A673 (cell line): ENCODE results near the gene MITF.

ENCODE experiments used
- CTCF ChIP-seq: fragments of 300-800, 200-600 bp; sonication (generic); conservative IDR thresholded peaks from 2 replicates; pipeline ENCODE4 v1.5.1; 2017; ENCODE audit warnings: low read depth, mild to moderate bottlenecking, antibody characterized with exemption, low read length, moderate library complexity, mixed read lengths
- EZH2 ChIP-seq: fragments of 200-600 bp; sonication (generic); IDR thresholded peaks from 2 replicates; pipeline ENCODE4 v1.6.1; 2017; ENCODE audit warnings: borderline replicate concordance, low read depth, mild to moderate bottlenecking, mixed read lengths, antibody characterized with exemption, low read length; ENCODE audit not compliant: poor library complexity, severe bottlenecking

GRCh38 chr3:70000028-70000410, 260.8 kb downstream of the MITF start:
- TF ChIP-seq CTCF (no peak), EZH2 (no peak)
